HCT116 (cell line): ENCODE data around the gene SENP8. TPM values are rescaled to one million over a fixed set of nuclear protein-coding genes. Genes with fewer than 3 reads are reported as not detected.

Experiments
- ATAC-seq: fragments of 200-7000 bp; cut with Tn5 transposase; 2 replicates; pipeline ENCODE4 v1.9.1; 2020; ENCODE audit warnings: mild to moderate bottlenecking, moderate library complexity
- BruUV-seq: library from RNA; stranded (reverse); fragments of 400-500 nt; replicated peaks from 2 replicates; lab custom pipeline; 2021; lab: Mats Ljungman, UMichigan
- CTCF ChIA-PET: fragments of 300-600 bp; sonication (Branson Sonifier 250); formaldehyde crosslinking; loops from one replicate; lab custom pipeline; 2021; ENCODE audit warnings: antibody characterized with exemption; lab: Charles Lee
- POLR2A ChIA-PET: fragments of 300-600, 350-600 bp; sonication (Branson Sonifier 250); formaldehyde crosslinking; loops from one replicate; lab custom pipeline; 2021; ENCODE audit warnings: antibody characterized with exemption; lab: Charles Lee
- RAD21 ChIA-PET, 2 experiments: fragments of 300-600 bp; sonication (Branson Sonifier 250); formaldehyde crosslinking; loops; one replicate each; lab custom pipeline; 2023; ENCODE audit warnings: low total read pairs in 2 of 2; ENCODE audit not compliant: uncharacterized antibody in 2 of 2, unreplicated experiment in 2 of 2, low non-redundant PET in 1 of 2; lab: Charles Lee
- DNase-seq: peaks from one replicate; pipeline ENCODE4 v3.0.0-alpha.2; 2010; ENCODE audit warnings: low read depth, low spot score
- H2AFZ ChIP-seq: fragments of 200-600 bp; shearing (Covaris generic), sonication (generic); 2 replicates; pipeline ENCODE4 v1.6.1; 2017; ENCODE audit warnings: low read depth, mixed run types, mixed read lengths, antibody characterized with exemption, low read length; ENCODE audit not compliant: poor library complexity, severe bottlenecking
- H3K27ac ChIP-seq: 2 replicates; pipeline ENCODE4 v1.5.1; 2012; ENCODE audit warnings: low read depth, low read length
- H3K27me3 ChIP-seq: fragments of 200-600 bp; sonication (generic); 2 replicates; pipeline ENCODE4 v1.6.1; 2016; ENCODE audit warnings: mixed run types, low read length, mixed read lengths; ENCODE audit not compliant: insufficient read depth
- H3K36me3 ChIP-seq, 2 experiments: fragments of 200-500 bp in 1 of 2; fragments of 200-600 bp in 1 of 2; sonication (Bioruptor generic) in 1 of 2; sonication (generic) in 1 of 2; 2 replicates each; pipeline versions ENCODE4 v1.5.1 to v1.6.1; 2014 to 2016; ENCODE audit warnings: low read length in 2 of 2, inconsistent platforms in 1 of 2, mixed read lengths in 1 of 2, mixed run types in 1 of 2; ENCODE audit not compliant: insufficient read depth in 2 of 2, control insufficient read depth in 1 of 2
- H3K4me1 ChIP-seq, 2 experiments: fragments of 200-600 bp in 1 of 2; sonication (generic) in 1 of 2; 2 replicates each; pipeline versions ENCODE4 v1.5.1 to v1.6.1; 2012 to 2017; ENCODE audit warnings: low read length in 2 of 2, inconsistent platforms in 1 of 2, mild to moderate bottlenecking in 1 of 2, mixed read lengths in 1 of 2, mixed run types in 1 of 2, moderate library complexity in 1 of 2; ENCODE audit not compliant: insufficient read depth in 2 of 2, control insufficient read depth in 1 of 2
- H3K4me2 ChIP-seq: fragments of 200-600 bp; sonication (generic); 2 replicates; pipeline ENCODE4 v1.6.1; 2017; ENCODE audit warnings: mixed run types, low read length, mixed read lengths
- H3K4me3 ChIP-seq, 2 experiments: fragments of 200-600 bp in 1 of 2; sonication (generic) in 1 of 2; replicated peaks in 1 of 2; 2 replicates each; pipeline ENCODE4 v1.5.1; 2011 to 2016; ENCODE audit warnings: low read length in 2 of 2, control low read depth in 1 of 2, low read depth in 1 of 2, mild to moderate bottlenecking in 1 of 2, mixed read lengths in 1 of 2, mixed run types in 1 of 2
- H3K79me2 ChIP-seq: fragments of 200-600 bp; sonication (generic); 2 replicates; pipeline ENCODE4 v1.6.1; 2017; ENCODE audit warnings: mild to moderate bottlenecking, mixed run types, low read length, moderate library complexity, mixed read lengths; ENCODE audit not compliant: insufficient read depth
- H3K9ac ChIP-seq: fragments of 200-600 bp; sonication (generic); 2 replicates; pipeline ENCODE4 v1.6.1; 2016; ENCODE audit warnings: low read length, mixed read lengths
- H3K9me2 ChIP-seq: fragments of 200-600 bp; sonication (generic), shearing (Covaris generic); 2 replicates; pipeline ENCODE4 v1.6.1; 2017; ENCODE audit warnings: mixed run types, mild to moderate bottlenecking, moderate library complexity; ENCODE audit not compliant: insufficient read depth
- H3K9me3 ChIP-seq, 2 experiments: fragments of 200-500 bp in 1 of 2; fragments of 200-600 bp in 1 of 2; sonication (Bioruptor generic) in 1 of 2; sonication (generic) in 1 of 2; 2 replicates each; pipeline ENCODE4 v1.6.1; 2014 to 2017; ENCODE audit warnings: low read length in 2 of 2, mixed read lengths in 2 of 2, inconsistent platforms in 1 of 2, low read depth in 1 of 2, mild to moderate bottlenecking in 1 of 2, mixed run types in 1 of 2, moderate library complexity in 1 of 2; ENCODE audit not compliant: control insufficient read depth in 1 of 2, insufficient read depth in 1 of 2
- H4K20me1 ChIP-seq: fragments of 200-600 bp; sonication (generic), shearing (Covaris generic); 2 replicates; pipeline ENCODE4 v1.6.1; 2017; ENCODE audit warnings: mixed run types, mild to moderate bottlenecking, moderate library complexity; ENCODE audit not compliant: insufficient read depth
- CBX3 ChIP-seq: IDR thresholded peaks from 2 replicates; pipeline ENCODE4 v1.6.1; 2012; ENCODE audit warnings: low read depth
- ELF1 ChIP-seq: IDR thresholded peaks from 2 replicates; pipeline ENCODE4 v1.6.1; 2012; ENCODE audit warnings: low read depth, borderline replicate concordance
- EZH2 ChIP-seq: fragments of 200-600 bp; sonication (generic); IDR thresholded peaks from 2 replicates; pipeline ENCODE4 v1.6.1; 2017; ENCODE audit warnings: antibody characterized with exemption, mixed run types
- FOSL1 ChIP-seq: IDR thresholded peaks from 2 replicates; pipeline ENCODE4 v1.6.1; 2012; ENCODE audit warnings: low read depth
- POLR2AphosphoS5 ChIP-seq: IDR thresholded peaks from 2 replicates; pipeline ENCODE4 v1.6.1; 2011; ENCODE audit warnings: mild to moderate bottlenecking, low read depth, low read length, moderate library complexity
- SP1 ChIP-seq: IDR thresholded peaks from 2 replicates; pipeline ENCODE4 v1.6.1; 2012; ENCODE audit warnings: low read depth
- ZNF274 ChIP-seq: fragments of 200-500 bp; sonication (Bioruptor generic); IDR thresholded peaks from 2 replicates; pipeline ENCODE4 v1.6.1; 2014; ENCODE audit warnings: mild to moderate bottlenecking, low read depth, low read length, inconsistent platforms
- intact Hi-C: fragments of 100-400 bp; cut with micrococcal nuclease; formaldehyde crosslinking; loops from 2 replicates; pipeline ENCODE4 v1.10.0; 2022
- total RNA-seq: library from RNA; stranded (reverse); gene quantifications from one replicate; pipeline ENCODE4 v1.2.1, GENCODE V29; 2021; ENCODE audit not compliant: unreplicated experiment
- TF ChIP-seq, protein P1 (sequence below): IDR thresholded peaks from 2 replicates; pipeline ENCODE4 v1.6.1; 2012
- TF ChIP-seq, protein P2 (sequence below): IDR thresholded peaks from 2 replicates; pipeline ENCODE4 v1.6.1; 2012
- TF ChIP-seq, protein P3 (sequence below): IDR thresholded peaks from 2 replicates; pipeline ENCODE4 v1.6.1; 2012; ENCODE audit warnings: low read depth

Gene SENP8
- total RNA-seq, 1 experiment from 2014 or later, result 3.8 TPM

DNA sequence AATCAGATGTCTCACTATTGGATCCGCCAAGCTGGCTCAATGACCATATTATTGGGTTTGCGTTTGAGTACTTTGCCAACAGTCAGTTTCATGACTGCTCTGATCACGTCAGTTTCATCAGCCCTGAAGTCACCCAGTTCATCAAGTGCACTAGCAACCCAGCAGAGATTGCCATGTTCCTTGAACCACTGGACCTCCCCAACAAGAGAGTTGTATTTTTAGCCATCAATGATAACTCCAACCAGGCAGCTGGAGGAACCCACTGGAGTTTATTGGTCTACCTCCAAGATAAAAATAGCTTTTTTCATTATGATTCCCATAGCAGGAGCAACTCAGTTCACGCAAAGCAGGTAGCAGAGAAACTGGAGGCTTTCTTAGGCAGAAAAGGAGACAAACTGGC lies 21.5 kb downstream of the SENP8 start (continued):
- TF ChIP-seq, protein P1, sequence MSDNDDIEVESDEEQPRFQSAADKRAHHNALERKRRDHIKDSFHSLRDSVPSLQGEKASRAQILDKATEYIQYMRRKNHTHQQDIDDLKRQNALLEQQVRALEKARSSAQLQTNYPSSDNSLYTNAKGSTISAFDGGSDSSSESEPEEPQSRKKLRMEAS, result no peak
- TF ChIP-seq, protein P2, sequence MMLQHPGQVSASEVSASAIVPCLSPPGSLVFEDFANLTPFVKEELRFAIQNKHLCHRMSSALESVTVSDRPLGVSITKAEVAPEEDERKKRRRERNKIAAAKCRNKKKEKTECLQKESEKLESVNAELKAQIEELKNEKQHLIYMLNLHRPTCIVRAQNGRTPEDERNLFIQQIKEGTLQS, result no peak
- no peak for TF ChIP-seq SP1
- TF ChIP-seq EZH2, result no peak

DNA sequence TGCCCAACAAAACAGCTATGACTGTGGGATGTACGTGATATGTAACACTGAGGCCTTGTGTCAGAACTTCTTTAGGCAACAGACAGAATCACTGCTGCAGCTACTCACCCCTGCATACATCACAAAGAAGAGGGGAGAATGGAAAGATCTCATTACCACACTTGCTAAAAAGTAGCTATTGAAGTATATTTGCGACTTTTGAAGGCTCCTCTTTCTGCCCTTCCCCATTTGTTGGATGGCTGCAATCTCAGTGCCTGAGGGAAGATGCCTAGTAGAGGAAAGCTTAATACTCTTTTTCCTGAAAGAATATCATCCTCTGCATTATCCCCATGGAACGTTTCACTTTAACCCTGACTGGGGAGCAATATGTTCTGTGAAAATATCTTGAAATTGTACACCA lies 21.9 kb downstream of the SENP8 start:
- RAD21 ChIA-PET, result no interaction called here
- no peak for ATAC-seq
- no peak for TF ChIP-seq FOSL1
- no peak for TF ChIP-seq ELF1
- no peak for TF ChIP-seq ZNF274
- TF ChIP-seq POLR2AphosphoS5, result no peak
- TF ChIP-seq CBX3, result no peak
- TF ChIP-seq EZH2, result no peak
- TF ChIP-seq, protein P3, sequence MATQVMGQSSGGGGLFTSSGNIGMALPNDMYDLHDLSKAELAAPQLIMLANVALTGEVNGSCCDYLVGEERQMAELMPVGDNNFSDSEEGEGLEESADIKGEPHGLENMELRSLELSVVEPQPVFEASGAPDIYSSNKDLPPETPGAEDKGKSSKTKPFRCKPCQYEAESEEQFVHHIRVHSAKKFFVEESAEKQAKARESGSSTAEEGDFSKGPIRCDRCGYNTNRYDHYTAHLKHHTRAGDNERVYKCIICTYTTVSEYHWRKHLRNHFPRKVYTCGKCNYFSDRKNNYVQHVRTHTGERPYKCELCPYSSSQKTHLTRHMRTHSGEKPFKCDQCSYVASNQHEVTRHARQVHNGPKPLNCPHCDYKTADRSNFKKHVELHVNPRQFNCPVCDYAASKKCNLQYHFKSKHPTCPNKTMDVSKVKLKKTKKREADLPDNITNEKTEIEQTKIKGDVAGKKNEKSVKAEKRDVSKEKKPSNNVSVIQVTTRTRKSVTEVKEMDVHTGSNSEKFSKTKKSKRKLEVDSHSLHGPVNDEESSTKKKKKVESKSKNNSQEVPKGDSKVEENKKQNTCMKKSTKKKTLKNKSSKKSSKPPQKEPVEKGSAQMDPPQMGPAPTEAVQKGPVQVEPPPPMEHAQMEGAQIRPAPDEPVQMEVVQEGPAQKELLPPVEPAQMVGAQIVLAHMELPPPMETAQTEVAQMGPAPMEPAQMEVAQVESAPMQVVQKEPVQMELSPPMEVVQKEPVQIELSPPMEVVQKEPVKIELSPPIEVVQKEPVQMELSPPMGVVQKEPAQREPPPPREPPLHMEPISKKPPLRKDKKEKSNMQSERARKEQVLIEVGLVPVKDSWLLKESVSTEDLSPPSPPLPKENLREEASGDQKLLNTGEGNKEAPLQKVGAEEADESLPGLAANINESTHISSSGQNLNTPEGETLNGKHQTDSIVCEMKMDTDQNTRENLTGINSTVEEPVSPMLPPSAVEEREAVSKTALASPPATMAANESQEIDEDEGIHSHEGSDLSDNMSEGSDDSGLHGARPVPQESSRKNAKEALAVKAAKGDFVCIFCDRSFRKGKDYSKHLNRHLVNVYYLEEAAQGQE, result no peak
- BruUV-seq, result no TSS peak
- CTCF ChIA-PET, result no interaction called here
- Histone ChIP-seq H3K9ac (no peak overlapping the region), H3K27ac (no peak overlapping the region), H3K9me3 (no peaks in the 10 kb centered on the region), H3K4me1 (no peaks in the 10 kb centered on the region), H2AFZ (no peak overlapping the region), H3K79me2 (no peaks in the 10 kb centered on the region), H3K27me3 (no peaks in the 10 kb centered on the region), H3K4me3 (no peak overlapping the region), H3K4me2 (no peak overlapping the region), H4K20me1 (no peaks in the 10 kb centered on the region), H3K9me2 (no peaks in the 10 kb centered on the region), H3K36me3 (no peaks in the 10 kb centered on the region)
- POLR2A ChIA-PET, result no interaction called here
- intact Hi-C loops, result no loop called here
- no peak for DNase-seq
